Vagina (tissue), 2 donors: ENCODE results near the gene CNOT4.
"Not testable (repeated sequence)": the region's sequence is repeated elsewhere in the genome, so short reads cannot be mapped to it uniquely, and the experiment has no call there.

Source experiments
- POLR2A ChIP-seq, 2 donors: fragments of 450-650 bp; IDR thresholded peaks; one replicate each; pipeline ENCODE4 v1.6.1; 2017; ENCODE audit warnings: antibody characterized with exemption in 2 of 2, mild to moderate bottlenecking in 2 of 2, moderate library complexity in 2 of 2
- POLR2AphosphoS5 ChIP-seq, 2 donors: sonication (generic); formaldehyde crosslinking; IDR thresholded peaks; one replicate each; pipeline ENCODE4 v1.9.0; 2017; ENCODE audit warnings: antibody characterized with exemption in 2 of 2, mild to moderate bottlenecking in 2 of 2, low read depth in 1 of 2; ENCODE audit not compliant: insufficient read depth in 1 of 2
- TF ChIP-seq, protein P1 (sequence below), 3 experiments: fragments of 450-650 bp in 2 of 3; fragments of 200-600 bp in 1 of 3; sonication (generic) in 1 of 3; IDR thresholded peaks; one replicate each; pipeline ENCODE4 v1.5.1; 2017 to 2019; ENCODE audit warnings: antibody characterized with exemption in 3 of 3, mild to moderate bottlenecking in 2 of 3, moderate library complexity in 2 of 3

DNA sequence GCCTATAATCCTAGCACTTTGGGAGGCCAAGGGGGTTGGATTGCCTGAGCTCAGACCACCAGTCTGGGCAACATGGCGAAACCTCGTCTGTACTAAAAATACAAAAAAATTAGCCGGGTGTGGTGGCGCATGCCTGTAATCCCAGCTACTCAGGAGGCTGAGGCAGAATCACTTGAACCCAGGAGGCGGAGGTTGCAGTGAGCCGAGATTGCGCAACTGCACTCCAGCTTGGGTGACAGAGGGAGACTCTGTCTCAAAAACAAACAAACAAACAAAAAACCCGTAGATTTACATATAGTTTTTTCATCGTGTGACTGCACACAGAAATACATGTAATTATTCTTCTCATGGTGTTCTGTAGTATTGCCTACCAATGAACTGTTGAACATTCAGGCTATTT lies 158.8 kb downstream of the CNOT4 start:
- not testable (repeated sequence) for TF ChIP-seq POLR2A (IDR thresholded peaks at IDR 0.05); POLR2AphosphoS5 (IDR thresholded peaks at IDR 0.05; ENCODE audit: insufficient read depth in 1 of 2, low read depth in 1 of 2)
- TF ChIP-seq, protein P1, sequence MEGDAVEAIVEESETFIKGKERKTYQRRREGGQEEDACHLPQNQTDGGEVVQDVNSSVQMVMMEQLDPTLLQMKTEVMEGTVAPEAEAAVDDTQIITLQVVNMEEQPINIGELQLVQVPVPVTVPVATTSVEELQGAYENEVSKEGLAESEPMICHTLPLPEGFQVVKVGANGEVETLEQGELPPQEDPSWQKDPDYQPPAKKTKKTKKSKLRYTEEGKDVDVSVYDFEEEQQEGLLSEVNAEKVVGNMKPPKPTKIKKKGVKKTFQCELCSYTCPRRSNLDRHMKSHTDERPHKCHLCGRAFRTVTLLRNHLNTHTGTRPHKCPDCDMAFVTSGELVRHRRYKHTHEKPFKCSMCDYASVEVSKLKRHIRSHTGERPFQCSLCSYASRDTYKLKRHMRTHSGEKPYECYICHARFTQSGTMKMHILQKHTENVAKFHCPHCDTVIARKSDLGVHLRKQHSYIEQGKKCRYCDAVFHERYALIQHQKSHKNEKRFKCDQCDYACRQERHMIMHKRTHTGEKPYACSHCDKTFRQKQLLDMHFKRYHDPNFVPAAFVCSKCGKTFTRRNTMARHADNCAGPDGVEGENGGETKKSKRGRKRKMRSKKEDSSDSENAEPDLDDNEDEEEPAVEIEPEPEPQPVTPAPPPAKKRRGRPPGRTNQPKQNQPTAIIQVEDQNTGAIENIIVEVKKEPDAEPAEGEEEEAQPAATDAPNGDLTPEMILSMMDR (IDR thresholded peaks at IDR 0.05): not testable (repeated sequence)
